ENCODE measurements around the gene SLIT1.

SLIT1 gene

GRCh38 chr10:96992721-96993120 lies 193.0 kb downstream of the SLIT1 start:
- no peak for DNase-seq

- no peak for DNase-seq
These were observed 194.4 kb downstream of the SLIT1 start for GRCh38 chr10:96991313-96991841.

DNA sequence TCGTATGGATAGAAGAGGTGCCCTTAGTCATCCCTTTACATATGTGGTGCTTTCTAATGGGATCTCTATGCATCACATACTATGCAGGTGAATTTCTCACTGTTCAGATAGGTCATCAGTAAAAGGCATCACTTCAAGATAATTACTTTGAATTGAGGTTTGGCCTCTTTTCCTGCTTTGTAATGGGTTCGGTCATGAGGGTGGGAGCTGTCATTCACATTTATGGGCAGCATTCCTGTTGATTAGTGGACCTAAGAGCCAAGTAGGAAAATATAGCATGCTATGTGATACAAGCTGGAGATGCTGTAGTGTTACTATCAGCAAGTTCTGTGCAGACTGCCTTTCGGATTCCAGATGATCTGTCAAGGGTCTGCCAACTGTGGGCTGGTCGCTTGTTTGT lies 197.3 kb downstream of the SLIT1 start:
- DNase-seq, result no peak

DNA sequence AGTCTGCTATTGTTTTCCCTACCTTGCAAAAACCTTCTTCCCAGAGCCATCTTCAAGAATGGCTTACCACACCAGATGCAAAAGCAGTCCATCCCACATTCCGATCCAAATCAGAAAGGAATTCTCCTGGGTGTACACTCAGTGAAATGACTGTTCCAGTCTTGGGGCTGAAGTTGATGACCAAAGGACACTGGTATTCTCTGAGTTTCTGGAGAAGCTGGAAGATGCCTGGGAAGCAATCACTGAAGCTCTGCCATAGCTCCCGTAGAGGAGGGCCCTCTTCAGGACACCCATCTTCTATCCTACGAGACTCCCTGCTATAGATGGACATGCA lies 197.9 kb downstream of the SLIT1 start:
- no peak for DNase-seq

DNA sequence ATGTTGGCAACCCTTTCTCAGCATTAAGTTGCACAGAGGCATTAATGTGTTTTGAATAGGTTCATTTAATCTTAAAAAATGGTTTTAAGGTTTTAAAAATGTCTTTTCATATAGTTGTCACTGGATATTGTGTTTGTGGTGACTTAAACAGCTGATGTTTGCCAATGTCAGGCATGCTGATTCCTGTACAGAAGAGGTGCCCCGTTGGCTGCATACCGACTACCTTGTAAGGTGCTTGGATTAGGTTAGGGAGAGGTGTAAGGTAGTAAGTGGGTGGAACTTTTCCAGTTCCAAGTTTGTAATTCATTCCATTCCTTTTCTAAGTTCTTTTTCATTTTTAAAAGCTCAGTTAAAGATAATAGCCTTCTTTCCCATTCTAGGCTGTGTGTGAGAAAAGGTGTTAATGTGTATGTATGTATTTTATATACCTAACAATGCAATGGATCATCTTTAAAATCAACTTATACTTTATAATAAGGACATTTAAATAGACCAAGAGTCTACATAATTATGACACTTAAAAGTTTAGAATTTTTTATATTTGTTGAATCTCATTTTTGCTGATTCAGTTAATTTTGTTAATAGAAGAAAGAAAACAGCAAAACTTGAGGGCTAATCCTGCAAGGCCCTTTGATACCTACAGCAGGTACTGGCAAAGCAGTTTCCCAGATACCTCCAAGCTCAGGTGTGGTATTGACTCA lies 198.5 kb downstream of the SLIT1 start:
- no peak for DNase-seq

- DNase-seq, result peak; percentile 41
These were observed 199.4 kb downstream of the SLIT1 start for GRCh38 chr10:96986200-96986856.

DNA sequence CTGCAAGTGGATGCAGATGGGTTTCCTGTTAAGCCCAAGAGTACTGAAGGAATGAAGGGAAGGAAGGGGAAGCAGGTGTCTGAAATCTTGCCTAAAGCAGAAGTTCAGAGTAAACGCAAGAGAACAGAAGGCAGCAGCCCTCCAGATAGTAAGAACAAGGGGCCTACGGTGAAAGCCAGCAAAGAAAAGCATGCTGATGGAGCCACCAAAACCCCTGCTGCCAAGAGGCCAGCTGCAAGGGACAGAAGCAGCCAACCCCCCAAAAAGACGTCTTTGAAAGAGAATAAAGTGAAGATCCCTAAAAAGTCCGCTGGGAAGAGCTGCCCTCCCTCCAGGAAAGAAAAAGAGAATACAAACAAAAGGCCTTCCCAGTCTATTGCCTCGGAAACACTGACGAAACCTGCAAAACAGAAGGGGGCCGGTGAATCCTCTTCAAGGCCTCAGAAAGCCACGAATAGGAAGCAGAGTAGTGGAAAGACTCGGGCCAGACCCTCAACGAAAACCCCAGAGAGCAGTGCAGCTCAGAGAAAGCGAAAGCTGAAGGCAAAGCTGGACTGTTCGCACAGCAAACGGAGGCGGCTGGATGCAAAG lies 201.1 kb downstream of the SLIT1 start:
- no peak for DNase-seq

GRCh38 chr10:96982149-96982930 lies 203.4 kb downstream of the SLIT1 start:
- DNase-seq, result no peak

GRCh38 chr10:96978621-96979154 lies 207.1 kb downstream of the SLIT1 start:
- DNase-seq, result no peak

DNA sequence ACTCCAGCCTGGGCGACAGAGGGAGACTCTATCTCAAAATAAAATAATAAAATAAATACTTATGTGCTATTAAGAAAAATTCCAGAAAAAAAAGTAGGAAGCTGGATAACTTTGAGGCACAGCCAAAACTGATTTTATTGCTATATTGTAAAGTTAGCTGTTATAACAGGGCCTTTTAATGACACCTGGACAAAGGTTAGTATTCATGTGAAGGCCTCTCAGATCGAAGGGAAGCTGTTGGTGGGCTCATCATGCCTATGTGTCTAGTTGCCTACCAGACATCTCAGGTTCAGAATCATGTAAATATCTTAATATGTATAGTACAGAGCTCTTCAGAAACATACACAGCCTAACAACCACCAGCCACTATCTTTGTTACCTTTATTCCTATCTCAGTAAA lies 210.6 kb downstream of the SLIT1 start:
- DNase-seq, result no peak

GRCh38 chr10:96973809-96974747 lies 211.7 kb downstream of the SLIT1 start:
- DNase-seq, result no peak

DNA sequence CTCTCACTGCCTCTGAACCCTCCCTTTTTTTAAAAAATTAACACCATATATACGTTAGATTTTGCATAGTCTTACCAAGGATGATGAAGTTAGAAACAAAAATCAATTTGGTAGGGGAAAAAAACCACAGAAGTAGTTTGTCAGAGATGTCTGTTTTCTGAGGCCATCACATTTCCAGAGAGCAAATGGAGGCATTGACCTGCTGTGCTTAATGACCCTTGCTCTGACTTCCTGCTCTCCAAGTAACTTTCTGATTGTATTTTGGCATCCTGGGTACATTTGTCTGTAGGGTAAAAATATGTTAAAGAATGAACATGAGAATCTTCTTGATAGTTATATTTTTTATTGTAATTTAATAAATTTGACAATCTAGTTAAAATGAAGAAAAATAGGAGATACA lies 213.5 kb downstream of the SLIT1 start:
- no peak for DNase-seq

GRCh38 chr10:96971324-96971723 lies 214.4 kb downstream of the SLIT1 start:
- no peak for DNase-seq

- no peak for DNase-seq
These were observed 216.9 kb downstream of the SLIT1 start for GRCh38 chr10:96968682-96969423.

DNA sequence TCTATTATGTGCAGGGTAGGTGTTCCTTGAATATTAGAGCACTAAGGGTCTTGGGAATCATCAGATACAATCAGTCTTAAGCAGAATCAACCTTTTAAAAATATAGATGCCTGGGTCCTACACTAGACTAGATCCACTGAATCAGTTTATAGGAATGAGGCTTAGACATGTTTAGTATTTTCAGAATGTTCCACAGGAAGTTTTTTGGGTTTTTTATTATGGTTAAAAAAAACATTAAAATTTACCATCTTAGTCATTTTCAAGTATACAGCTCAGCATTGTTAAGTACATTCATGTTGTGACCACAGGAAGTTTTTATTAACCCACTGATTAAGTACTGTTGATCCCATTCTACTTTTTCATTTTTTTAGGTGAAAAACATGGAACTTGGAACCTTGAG lies 217.9 kb downstream of the SLIT1 start:
- no peak for DNase-seq

DNA sequence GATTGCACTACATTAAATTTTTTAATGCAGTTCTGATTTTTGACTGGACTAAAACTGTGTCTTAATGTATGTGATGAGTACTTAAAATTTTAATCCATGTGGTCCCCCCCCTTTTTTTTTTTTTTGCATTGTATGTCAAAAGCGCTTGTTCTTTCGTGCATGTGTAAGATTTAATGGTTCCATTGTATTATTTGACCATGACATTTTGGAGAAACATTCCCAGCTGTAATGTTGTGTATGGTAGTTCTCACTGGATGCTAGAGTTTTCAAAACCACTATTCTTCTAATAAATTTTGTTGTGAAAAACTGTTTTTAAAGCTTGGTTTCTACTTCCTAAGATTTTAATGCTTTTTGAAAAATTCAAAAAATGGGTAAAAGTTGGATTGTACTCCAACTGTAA lies 221.6 kb downstream of the SLIT1 start:
- DNase-seq, result no peak

- DNase-seq, result no peak
These were observed 224.9 kb downstream of the SLIT1 start for GRCh38 chr10:96960872-96961271.

DNA sequence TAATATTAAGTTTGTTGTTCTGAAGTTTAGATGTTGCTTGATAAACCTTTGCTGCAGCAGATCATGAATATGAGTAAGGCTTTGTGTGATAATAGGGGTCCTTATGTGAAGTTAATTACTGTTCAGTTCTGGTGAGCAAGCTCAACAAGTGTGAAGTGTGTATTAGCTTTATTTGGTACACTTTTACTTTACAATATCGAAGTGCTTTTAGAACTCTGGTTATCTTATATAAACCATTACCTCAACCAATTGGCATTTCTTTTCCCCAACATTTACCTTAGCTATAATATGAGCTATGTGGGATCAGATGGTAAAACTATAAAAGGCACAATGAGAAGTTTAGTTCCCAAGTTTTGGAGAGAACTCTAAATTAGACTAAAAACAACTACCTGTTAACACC lies 226.0 kb downstream of the SLIT1 start:
- no peak for DNase-seq

GRCh38 chr10:96958071-96958470 lies 227.7 kb downstream of the SLIT1 start:
- DNase-seq, result no peak

- no peak for DNase-seq
These were observed 230.0 kb downstream of the SLIT1 start for GRCh38 chr10:96955794-96956193.

- DNase-seq, result no peak
These were observed 233.8 kb downstream of the SLIT1 start for GRCh38 chr10:96951954-96952353.

Data from NCI-H526 treated with DMSO at 0.1 percent for 48 hours (cell line).